Activated B cell treated with CpG ODN at 0.5 μM for 24 hours (primary cell): Measurements from ENCODE around the gene RPSA. TPM values are rescaled to one million over a fixed set of nuclear protein-coding genes. Genes with fewer than 3 reads are reported as not detected.

Source experiments
- ATAC-seq: fragments of 200-7000 bp; cut with Tn5 transposase; one replicate; pipeline ENCODE4 v1.10.0; 2021; ENCODE audit warnings: low read depth, mild to moderate bottlenecking, moderate library complexity
- CTCF ChIA-PET: fragments of 350-600 bp; sonication (Branson Sonifier 250); formaldehyde crosslinking; loops from one replicate; lab custom pipeline; 2021; ENCODE audit warnings: antibody characterized with exemption; lab: Charles Lee
- POLR2A ChIA-PET: fragments of 350-600 bp; sonication (Branson Sonifier 250); formaldehyde crosslinking; loops from one replicate; lab custom pipeline; 2021; ENCODE audit warnings: antibody characterized with exemption; lab: Charles Lee
- DNase-seq: peaks from one replicate; pipeline ENCODE4 v3.0.0; 2022
- H3K27ac Mint-ChIP-seq: one replicate; pipeline ENCODE4 v1.8.0; 2020; ENCODE audit warnings: mixed read lengths
- H3K27me3 Mint-ChIP-seq: one replicate; pipeline ENCODE4 v1.8.0; 2021; ENCODE audit warnings: mixed read lengths
- H3K36me3 Mint-ChIP-seq: one replicate; pipeline ENCODE4 v1.8.0; 2021; ENCODE audit warnings: low read depth, mixed read lengths
- H3K4me1 Mint-ChIP-seq: one replicate; pipeline ENCODE4 v1.8.0; 2021; ENCODE audit warnings: mixed read lengths
- H3K4me3 Mint-ChIP-seq: one replicate; pipeline ENCODE4 v1.8.0; 2020; ENCODE audit warnings: mild to moderate bottlenecking, mixed read lengths
- H3K9me3 Mint-ChIP-seq: one replicate; pipeline ENCODE4 v1.8.0; 2020; ENCODE audit warnings: mixed read lengths
- intact Hi-C: fragments of 100-400 bp; cut with micrococcal nuclease; formaldehyde crosslinking; loops from one replicate; pipeline ENCODE4 v1.15.1; 2024
- total RNA-seq: library from RNA; stranded (reverse); gene quantifications from 2 replicates; pipeline ENCODE4 v1.2.3, GENCODE V29; 2022
- TF ChIP-seq, protein P1 (sequence below): fragments of 200-600 bp; IDR thresholded peaks from one replicate; pipeline ENCODE4 v1.8.0; 2022; ENCODE audit warnings: antibody characterized with exemption, mild to moderate bottlenecking

RPSA gene
- total RNA-seq, 1 donor from 2014 or later, result 2,697 TPM

DNA sequence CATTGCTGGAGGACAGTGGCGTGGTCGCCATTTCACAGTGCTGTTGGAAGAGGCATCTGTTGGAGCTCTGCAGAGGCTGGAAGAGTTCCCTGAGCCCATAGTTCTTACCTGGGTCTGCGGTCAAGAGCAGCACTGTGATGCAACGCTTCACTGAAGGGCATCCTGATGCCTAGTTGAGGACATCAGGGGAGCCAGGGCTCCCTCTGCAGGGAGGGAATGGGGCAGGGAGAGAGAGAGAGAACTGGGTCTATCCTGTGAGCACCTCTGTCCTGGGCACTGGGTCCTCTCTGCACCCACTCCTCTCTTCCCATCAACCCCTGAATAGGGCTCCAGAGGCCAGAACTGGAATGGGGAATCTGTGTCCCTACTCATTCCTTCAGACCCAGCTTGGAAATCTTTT, 37.0 kb downstream of the RPSA start:
- DNase-seq (no peak), ATAC-seq (no peak)
- Mint-ChIP-seq H3K27me3 (no peaks in the 10 kb centered on the region), H3K9me3 (no peaks in the 10 kb centered on the region), H3K4me1 (no peaks in the 10 kb centered on the region), H3K27ac (no peak overlapping the region), H3K4me3 (no peak overlapping the region), H3K36me3 (no peaks in the 10 kb centered on the region)
- intact Hi-C loops, result no loop called here
- TF ChIP-seq, protein P1, sequence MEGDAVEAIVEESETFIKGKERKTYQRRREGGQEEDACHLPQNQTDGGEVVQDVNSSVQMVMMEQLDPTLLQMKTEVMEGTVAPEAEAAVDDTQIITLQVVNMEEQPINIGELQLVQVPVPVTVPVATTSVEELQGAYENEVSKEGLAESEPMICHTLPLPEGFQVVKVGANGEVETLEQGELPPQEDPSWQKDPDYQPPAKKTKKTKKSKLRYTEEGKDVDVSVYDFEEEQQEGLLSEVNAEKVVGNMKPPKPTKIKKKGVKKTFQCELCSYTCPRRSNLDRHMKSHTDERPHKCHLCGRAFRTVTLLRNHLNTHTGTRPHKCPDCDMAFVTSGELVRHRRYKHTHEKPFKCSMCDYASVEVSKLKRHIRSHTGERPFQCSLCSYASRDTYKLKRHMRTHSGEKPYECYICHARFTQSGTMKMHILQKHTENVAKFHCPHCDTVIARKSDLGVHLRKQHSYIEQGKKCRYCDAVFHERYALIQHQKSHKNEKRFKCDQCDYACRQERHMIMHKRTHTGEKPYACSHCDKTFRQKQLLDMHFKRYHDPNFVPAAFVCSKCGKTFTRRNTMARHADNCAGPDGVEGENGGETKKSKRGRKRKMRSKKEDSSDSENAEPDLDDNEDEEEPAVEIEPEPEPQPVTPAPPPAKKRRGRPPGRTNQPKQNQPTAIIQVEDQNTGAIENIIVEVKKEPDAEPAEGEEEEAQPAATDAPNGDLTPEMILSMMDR, result no peak
- ChIA-PET CTCF (no interaction called here), POLR2A (no interaction called here)

DNA sequence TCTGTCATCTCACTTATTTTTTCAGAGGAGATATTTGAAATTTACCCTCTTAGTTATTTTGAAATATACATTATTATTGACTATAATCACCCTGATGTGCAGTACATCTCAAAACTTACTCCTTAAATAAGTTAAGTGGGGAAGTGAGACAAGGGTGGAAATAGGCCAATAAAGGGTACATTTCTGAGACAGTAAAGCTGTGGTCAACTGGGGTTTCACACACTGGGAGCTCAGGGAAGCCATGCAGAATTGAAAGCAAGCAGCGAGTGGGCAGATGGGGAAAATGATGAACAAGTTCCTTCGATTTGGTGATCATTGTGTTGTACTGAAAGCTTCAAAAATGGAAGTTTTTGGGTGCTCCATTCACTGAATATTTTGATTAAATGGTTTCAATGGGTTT, 39.4 kb downstream of the RPSA start:
- Mint-ChIP-seq H3K4me3 (no peak overlapping the region), H3K4me1 (no peaks in the 10 kb centered on the region), H3K36me3 (no peaks in the 10 kb centered on the region), H3K27ac (no peak overlapping the region), H3K27me3 (peaks cover 6% of the 10 kb centered on the region), H3K9me3 (no peaks in the 10 kb centered on the region)
- intact Hi-C loops, result no loop called here
- TF ChIP-seq, protein P1, result no peak
- CTCF ChIA-PET, result interaction anchor here (2.3 kb wide), 1 partner anchor 9 kb away, joined by 6 read pairs; no protein-coding TSS in a partner anchor
- no peak for ATAC-seq
- POLR2A ChIA-PET, result no interaction called here
- DNase-seq, result no peak

DNA sequence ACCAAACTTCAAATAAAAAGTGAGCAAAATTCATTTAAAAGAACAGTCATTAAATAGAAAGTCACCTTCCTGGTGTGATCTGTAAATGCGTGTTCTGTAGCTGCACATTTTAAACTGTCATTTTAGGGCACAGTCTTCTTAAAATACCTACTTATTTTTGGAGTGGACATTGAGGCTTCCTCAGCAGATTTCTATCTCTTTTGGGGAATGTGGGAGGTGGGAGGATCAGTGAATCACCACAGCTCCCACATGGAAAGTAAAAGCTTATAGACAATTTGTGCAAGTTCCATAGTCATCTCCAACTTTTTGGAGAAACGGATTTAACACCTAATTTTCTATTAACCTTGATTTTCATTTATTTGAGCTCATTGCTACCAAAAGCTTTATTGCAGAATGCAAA, 39.9 kb downstream of the RPSA start:
- intact Hi-C loops, result no loop called here
- Mint-ChIP-seq H3K4me3 (no peak overlapping the region), H3K9me3 (no peaks in the 10 kb centered on the region), H3K27me3 (peaks cover 6% of the 10 kb centered on the region), H3K4me1 (no peaks in the 10 kb centered on the region), H3K27ac (no peak overlapping the region), H3K36me3 (no peaks in the 10 kb centered on the region)
- ChIA-PET CTCF (interaction anchor here (1.8 to 2.3 kb wide), 3 partner anchors 9 to 871 kb away, joined by 5 to 8 read pairs (median 6); no protein-coding TSS in a partner anchor), POLR2A (interaction anchor here (0.6 kb wide), 1 partner anchor 31 kb away, joined by 3 read pairs; no protein-coding TSS in a partner anchor)
- no peak for ATAC-seq
- TF ChIP-seq, protein P1, result no peak
- no peak for DNase-seq

DNA sequence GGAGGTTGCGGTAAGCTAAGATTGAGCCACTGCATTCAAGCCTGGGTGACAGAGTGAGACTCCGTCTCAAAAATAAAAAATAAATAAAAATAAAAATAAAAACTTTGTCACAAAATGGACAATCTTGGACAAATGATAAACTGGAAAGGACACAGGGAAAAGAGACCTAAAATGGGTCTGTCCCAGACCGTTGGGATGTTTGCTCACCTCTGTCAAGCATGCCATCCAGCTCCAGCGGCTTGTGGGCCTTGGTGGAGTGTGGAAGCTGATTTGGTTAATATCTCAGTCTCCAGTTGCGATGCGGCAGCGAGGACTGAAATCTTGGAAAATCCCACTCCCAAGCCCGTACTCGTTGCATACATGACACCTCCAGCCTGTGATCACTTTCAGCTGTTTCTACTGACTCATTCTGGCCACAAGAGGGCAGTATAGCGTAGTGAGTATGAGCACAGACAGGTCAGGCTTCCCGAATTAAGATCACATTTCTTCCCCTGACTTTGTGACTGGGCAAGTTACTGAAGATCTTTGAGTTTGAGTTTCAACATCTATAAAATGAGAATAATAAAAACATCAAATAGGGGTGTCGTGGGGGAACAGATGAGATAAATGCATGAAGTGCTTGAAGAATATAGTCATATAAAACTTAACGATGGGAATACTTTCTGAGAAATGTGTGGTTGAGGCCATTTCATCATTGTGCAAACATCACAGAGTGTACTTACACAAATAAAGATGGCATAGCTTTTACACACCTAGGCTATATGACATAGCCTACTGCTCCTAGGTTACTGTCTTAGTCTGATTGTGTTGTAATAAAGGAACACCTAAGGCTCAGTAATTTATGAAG, 41.3 kb downstream of the RPSA start:
- H3K27ac Mint-ChIP-seq, result no peak overlapping the region
- TF ChIP-seq, protein P1, result peak; percentile 71

More for the DNA sequence above, 41.3 kb downstream of the RPSA start:
- Mint-ChIP-seq H3K9me3 (no peaks in the 10 kb centered on the region), H3K36me3 (no peaks in the 10 kb centered on the region), H3K4me3 (no peak overlapping the region), H3K4me1 (no peaks in the 10 kb centered on the region), H3K27me3 (peaks cover 6% of the 10 kb centered on the region)
- POLR2A ChIA-PET, result interaction anchor here (1.4 kb wide), 1 partner anchor 41 kb away, joined by 4 read pairs; the partner anchor contains the start of gene RPSA
- intact Hi-C loops, result loop anchor here (1.0 to 2.0 kb wide), 3 partner anchors 31 to 869 kb away; no protein-coding TSS in a partner anchor
- CTCF ChIA-PET, result interaction anchor here (0.9 to 2.3 kb wide), 6 partner anchors 7 to 870 kb away, joined by 3 to 8 read pairs (median 4); partner anchors contain the start of gene RPSA
- no peak for DNase-seq
- ATAC-seq, result peak; percentile 57
